HPDE6-E6E7 (cell line): Measurements from ENCODE around the gene KRT15.
A peak's percentile ranks its signal among the peaks of the same experiment; 100 is the strongest.

ENCODE experiments used
- DNase-seq: peaks from one replicate; pipeline ENCODE4 v3.0.0; 2011; ENCODE audit warnings: missing footprints; ENCODE audit errors: extremely low spot score

Gene KRT15

GRCh38 chr17:41483991-41484826 is 34.5 kb downstream of the KRT15 start:
- DNase-seq = no peak

- no peak for DNase-seq
Measured at GRCh38 chr17:41483531-41483930, 35.2 kb downstream of the KRT15 start.

- no peak for DNase-seq
Measured at GRCh38 chr17:41481036-41481435, 37.7 kb downstream of the KRT15 start, which contains the start of gene KRT35. TSS of gene KRT35 (minus strand) at chr17:41481151. CDS start at chr17:41481097, 54 bp downstream.

GRCh38 chr17:41480581-41480980 is 38.1 kb downstream of the KRT15 start:
- no peak for DNase-seq

- DNase-seq = no peak
Measured at GRCh38 chr17:41480136-41480535, 38.6 kb downstream of the KRT15 start.

- DNase-seq = no peak
Measured at GRCh38 chr17:41478237-41478636, 40.5 kb downstream of the KRT15 start.

GRCh38 chr17:41476866-41477815 is 41.5 kb downstream of the KRT15 start:
- DNase-seq = no peak

GRCh38 chr17:41475421-41475820 is 43.3 kb downstream of the KRT15 start:
- DNase-seq = no peak

GRCh38 chr17:41474863-41475262 is 43.8 kb downstream of the KRT15 start:
- DNase-seq = no peak

GRCh38 chr17:41468346-41468745 is 50.3 kb downstream of the KRT15 start:
- no peak for DNase-seq

- DNase-seq = no peak
Measured at GRCh38 chr17:41467561-41467960, 51.1 kb downstream of the KRT15 start.

GRCh38 chr17:41466988-41467387 is 51.7 kb downstream of the KRT15 start, which contains the start of gene KRT32:
TSS of gene KRT32 (minus strand) at chr17:41467386. CDS start at chr17:41467325, 61 bp downstream.
- no peak for DNase-seq

GRCh38 chr17:41464682-41465081 is 54.0 kb downstream of the KRT15 start:
- peak; percentile 98 for DNase-seq

- no peak for DNase-seq
Measured at GRCh38 chr17:41464173-41464572, 54.5 kb downstream of the KRT15 start.

GRCh38 chr17:41463746-41464145 is 54.9 kb downstream of the KRT15 start:
- DNase-seq = no peak
